ENCODE data around the gene CNOT3. TPM values are rescaled to one million over a fixed set of nuclear protein-coding genes. Genes with fewer than 3 reads are reported as not detected.

The CNOT3 gene
- total RNA-seq, 1 donor from 2014 or later, result 53.2 TPM

DNA sequence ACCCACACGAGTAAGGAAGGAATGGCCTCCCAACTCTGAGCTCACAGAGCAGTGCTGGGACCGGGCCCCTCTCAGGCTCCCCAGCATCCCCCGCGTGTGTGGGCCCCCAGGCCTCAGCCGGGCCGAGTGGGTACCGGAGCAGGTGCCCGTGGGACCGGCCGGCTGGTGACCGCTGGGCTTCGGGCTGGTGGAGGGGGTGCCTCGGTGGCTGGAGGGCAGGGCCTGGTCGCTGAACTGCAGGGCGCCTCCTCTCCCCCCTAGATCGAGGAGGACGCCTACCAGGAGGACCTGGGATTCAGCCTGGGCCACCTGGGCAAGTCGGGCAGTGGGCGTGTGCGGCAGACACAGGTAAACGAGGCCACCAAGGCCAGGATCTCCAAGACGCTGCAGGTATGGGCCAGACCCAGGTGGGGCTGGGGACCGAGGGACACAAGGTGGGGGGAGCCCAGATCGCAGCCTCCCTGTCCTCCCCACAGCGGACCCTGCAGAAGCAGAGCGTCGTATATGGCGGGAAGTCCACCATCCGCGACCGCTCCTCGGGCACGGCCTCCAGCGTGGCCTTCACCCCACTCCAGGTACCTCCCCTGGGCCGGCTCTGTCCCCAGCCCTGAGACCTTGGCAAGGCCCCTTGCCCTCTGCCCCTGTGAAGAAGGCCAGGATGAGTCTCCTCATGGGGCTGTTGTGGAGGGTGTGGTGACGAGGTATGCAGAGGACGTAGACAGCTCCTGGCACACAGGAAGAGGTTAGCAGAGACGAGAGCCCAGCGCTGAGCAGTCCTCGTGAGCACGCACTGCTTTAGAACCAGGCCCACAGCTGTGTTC, 8.6 kb upstream of the CNOT3 start:
- no peaks in the 10 kb centered on the region for H3K9me3 Mint-ChIP-seq
- TF ChIP-seq, protein P1, sequence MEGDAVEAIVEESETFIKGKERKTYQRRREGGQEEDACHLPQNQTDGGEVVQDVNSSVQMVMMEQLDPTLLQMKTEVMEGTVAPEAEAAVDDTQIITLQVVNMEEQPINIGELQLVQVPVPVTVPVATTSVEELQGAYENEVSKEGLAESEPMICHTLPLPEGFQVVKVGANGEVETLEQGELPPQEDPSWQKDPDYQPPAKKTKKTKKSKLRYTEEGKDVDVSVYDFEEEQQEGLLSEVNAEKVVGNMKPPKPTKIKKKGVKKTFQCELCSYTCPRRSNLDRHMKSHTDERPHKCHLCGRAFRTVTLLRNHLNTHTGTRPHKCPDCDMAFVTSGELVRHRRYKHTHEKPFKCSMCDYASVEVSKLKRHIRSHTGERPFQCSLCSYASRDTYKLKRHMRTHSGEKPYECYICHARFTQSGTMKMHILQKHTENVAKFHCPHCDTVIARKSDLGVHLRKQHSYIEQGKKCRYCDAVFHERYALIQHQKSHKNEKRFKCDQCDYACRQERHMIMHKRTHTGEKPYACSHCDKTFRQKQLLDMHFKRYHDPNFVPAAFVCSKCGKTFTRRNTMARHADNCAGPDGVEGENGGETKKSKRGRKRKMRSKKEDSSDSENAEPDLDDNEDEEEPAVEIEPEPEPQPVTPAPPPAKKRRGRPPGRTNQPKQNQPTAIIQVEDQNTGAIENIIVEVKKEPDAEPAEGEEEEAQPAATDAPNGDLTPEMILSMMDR (IDR thresholded peaks at IDR 0.05), result no peak
- ATAC-seq (ENCODE audit: low read depth), result no peak
- no peak for DNase-seq
- H3K4me3 Mint-ChIP-seq, result no peak overlapping the region
- H3K27me3 Mint-ChIP-seq, result no peaks in the 10 kb centered on the region
- ChIA-PET CTCF (no interaction called here), POLR2A (no interaction called here)
- H3K36me3 Mint-ChIP-seq (ENCODE audit: low read depth), result peaks cover 64% of the 10 kb centered on the region
- no peak overlapping the region for H3K27ac Mint-ChIP-seq
- intact Hi-C loops (cut with micrococcal nuclease), result no loop called here
- H3K4me1 Mint-ChIP-seq, result no peaks in the 10 kb centered on the region

DNA sequence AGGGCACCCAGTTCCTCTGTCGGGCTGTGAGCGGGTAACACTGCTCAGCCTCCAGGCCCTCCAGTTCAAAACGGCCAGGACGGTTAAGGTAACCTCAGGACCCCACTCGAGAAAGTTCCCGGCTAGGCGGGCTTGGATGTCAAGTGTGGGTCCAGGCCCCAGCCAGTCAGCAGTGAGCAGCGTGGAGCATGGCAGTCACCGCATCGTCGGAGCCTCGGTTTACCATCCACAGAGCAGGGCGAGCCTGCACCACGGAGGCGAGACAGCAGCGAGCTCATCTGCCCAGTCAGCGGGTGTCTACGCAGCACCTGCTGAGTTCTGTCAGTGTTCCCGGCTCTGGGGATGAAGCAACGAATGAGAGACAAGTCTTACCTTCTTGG, 8.0 kb upstream of the CNOT3 start:
- peaks cover 58% of the 10 kb centered on the region for H3K36me3 Mint-ChIP-seq (ENCODE audit: low read depth)

DNA sequence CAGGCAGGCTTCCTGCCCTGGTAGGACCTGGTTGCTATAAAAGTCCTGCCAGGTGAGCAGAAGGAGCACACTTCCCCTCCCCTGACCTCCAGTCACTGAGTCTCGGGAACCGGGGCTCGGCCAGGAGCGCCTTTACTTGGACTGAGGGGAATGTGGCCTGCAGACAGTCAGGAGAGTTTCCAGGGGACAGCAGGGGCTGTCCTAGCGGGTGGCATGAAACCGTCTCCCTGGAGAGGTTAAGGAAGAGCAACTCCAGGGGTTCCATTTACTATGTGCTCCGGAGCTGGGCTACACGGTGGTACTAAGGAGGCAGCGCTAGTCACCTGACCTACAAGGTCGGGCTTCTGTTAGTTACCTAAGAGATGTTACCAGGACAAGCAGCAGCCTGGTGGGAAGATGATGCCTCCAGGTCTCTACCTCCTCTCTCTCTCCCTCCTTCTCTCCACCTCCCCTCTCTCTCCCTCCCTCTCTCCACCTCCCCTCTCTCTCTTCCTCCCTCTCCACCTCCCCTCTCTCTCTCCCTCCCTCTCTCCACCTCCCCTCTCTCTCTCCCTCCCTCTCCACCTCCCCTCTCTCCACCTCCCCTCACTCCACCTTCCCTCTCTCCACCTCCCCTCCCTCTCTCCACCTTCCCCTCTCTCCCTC, 4.1 kb upstream of the CNOT3 start:
- no peak for DNase-seq
- ChIA-PET CTCF (no interaction called here), POLR2A (no interaction called here)
- no peak overlapping the region for H3K4me3 Mint-ChIP-seq
- no peak for ATAC-seq (ENCODE audit: low read depth)
- H3K27me3 Mint-ChIP-seq, result no peaks in the 10 kb centered on the region
- H3K9me3 Mint-ChIP-seq, result no peaks in the 10 kb centered on the region
- intact Hi-C loops (cut with micrococcal nuclease), result no loop called here
- H3K36me3 Mint-ChIP-seq (ENCODE audit: low read depth), result peaks cover 31% of the 10 kb centered on the region
- TF ChIP-seq, protein P1 (IDR thresholded peaks at IDR 0.05), result no peak
- peaks cover 18% of the 10 kb centered on the region for H3K4me1 Mint-ChIP-seq
- no peak overlapping the region for H3K27ac Mint-ChIP-seq

More for the DNA sequence above, 8.0 kb upstream of the CNOT3 start:
- Mint-ChIP-seq H3K9me3 (no peaks in the 10 kb centered on the region), H3K27ac (no peak overlapping the region), H3K4me1 (no peaks in the 10 kb centered on the region), H3K27me3 (no peaks in the 10 kb centered on the region), H3K4me3 (no peak overlapping the region)
- CTCF ChIA-PET, result no interaction called here
- POLR2A ChIA-PET, result interaction anchor here (0.7 kb wide), 1 partner anchor 15 kb away, joined by 4 read pairs; no protein-coding TSS in a partner anchor
- TF ChIP-seq, protein P1 (IDR thresholded peaks at IDR 0.05), result no peak
- ATAC-seq (ENCODE audit: low read depth), result no peak
- no peak for DNase-seq
- intact Hi-C loops (cut with micrococcal nuclease), result no loop called here

DNA sequence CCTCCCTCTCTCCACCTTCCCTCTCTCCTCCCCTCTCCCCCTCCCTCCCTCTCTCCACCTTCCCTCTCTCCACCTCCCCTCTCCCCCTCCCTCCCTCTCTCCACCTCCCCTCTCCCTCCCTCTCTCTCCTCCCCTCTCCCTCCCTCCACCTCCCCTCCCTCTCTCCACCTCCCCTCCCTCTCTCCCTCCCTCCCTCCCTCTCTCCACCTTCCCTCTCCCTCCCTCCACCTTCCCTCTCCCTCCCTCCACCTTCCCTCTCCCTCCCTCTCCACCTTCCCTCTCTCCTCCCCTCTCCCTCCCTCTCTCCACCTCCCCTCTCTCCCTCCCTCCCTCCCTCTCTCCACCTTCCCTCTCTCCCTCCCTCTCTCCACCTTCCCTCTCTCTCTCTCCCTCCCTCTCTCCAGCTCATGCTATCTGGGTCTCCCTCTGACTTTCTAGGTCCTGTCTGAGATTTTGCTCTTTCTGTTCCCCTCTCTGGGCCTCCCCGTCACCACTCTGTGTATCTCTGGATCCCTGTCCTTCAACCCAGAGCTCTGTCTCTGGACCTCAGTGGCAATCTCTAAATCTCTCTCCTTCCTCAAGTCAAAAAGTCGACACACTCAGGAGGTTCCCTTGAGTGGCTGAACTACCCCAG, 3.5 kb upstream of the CNOT3 start:
- no peak overlapping the region for H3K4me3 Mint-ChIP-seq
- no peaks in the 10 kb centered on the region for H3K9me3 Mint-ChIP-seq

More for the DNA sequence above, 3.5 kb upstream of the CNOT3 start:
- no peak for ATAC-seq (ENCODE audit: low read depth)
- Mint-ChIP-seq H3K27ac (no peak overlapping the region), H3K27me3 (no peaks in the 10 kb centered on the region), H3K4me1 (peaks cover 24% of the 10 kb centered on the region), H3K36me3 (ENCODE audit: low read depth) (peaks cover 33% of the 10 kb centered on the region)
- intact Hi-C loops (cut with micrococcal nuclease), result no loop called here
- POLR2A ChIA-PET, result no interaction called here
- CTCF ChIA-PET, result no interaction called here
- DNase-seq, result no peak
- TF ChIP-seq, protein P1 (IDR thresholded peaks at IDR 0.05), result no peak
